ENCODE results near the gene CPPED1. TPM values are rescaled to one million over a fixed set of nuclear protein-coding genes. Genes with fewer than 3 reads are reported as not detected.
"Not testable (repeated sequence)": the region's sequence is repeated elsewhere in the genome, so short reads cannot be mapped to it uniquely, and the experiment has no call there.

Gene CPPED1
- total RNA-seq, 1 donor from 2014 or later: 13.2 TPM

DNA sequence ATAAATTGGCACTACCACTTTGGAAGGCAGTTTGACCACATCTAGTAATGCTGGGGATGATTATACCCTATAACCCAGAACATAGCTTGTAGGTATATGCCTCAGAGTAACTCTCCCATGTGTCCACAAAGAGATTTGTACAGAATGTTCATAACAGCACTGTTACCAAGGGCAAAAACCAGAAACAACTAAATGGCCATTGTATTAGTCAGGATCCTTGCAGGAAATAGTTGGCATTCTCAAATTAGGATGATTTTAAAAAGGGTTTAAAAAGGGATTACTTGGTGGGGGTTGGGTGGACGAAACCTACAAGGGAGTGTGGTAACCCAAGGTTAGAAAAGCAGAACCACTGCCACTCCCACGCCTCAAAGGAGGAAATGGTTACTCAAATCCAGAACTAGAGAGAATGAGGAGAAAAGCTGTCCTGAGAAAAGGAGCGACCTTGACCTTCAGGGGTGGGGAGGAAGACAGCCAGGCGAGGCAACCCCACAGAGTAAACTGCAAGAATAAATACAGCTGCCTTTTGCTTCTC, 2.1 kb downstream of the CPPED1 start:
- DNase-seq (ENCODE audit: low spot score, unreplicated experiment): no peak
- TF ChIP-seq, protein P1, sequence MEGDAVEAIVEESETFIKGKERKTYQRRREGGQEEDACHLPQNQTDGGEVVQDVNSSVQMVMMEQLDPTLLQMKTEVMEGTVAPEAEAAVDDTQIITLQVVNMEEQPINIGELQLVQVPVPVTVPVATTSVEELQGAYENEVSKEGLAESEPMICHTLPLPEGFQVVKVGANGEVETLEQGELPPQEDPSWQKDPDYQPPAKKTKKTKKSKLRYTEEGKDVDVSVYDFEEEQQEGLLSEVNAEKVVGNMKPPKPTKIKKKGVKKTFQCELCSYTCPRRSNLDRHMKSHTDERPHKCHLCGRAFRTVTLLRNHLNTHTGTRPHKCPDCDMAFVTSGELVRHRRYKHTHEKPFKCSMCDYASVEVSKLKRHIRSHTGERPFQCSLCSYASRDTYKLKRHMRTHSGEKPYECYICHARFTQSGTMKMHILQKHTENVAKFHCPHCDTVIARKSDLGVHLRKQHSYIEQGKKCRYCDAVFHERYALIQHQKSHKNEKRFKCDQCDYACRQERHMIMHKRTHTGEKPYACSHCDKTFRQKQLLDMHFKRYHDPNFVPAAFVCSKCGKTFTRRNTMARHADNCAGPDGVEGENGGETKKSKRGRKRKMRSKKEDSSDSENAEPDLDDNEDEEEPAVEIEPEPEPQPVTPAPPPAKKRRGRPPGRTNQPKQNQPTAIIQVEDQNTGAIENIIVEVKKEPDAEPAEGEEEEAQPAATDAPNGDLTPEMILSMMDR (IDR thresholded peaks at IDR 0.05; ENCODE audit: unreplicated experiment): no peak
- Mint-ChIP-seq H3K9me3 (ENCODE audit: low read depth) (peaks cover 3% of the 10 kb centered on the region), H3K27me3 (no peaks in the 10 kb centered on the region), H3K36me3 (ENCODE audit: insufficient read depth) (peaks cover 1% of the 10 kb centered on the region), H3K27ac (peak overlapping the region; percentile 81), H3K4me1 (ENCODE audit: low read depth) (peaks cover 15% of the 10 kb centered on the region), H3K4me3 (ENCODE audit: low read depth) (peak overlapping the region; percentile 94)

DNA sequence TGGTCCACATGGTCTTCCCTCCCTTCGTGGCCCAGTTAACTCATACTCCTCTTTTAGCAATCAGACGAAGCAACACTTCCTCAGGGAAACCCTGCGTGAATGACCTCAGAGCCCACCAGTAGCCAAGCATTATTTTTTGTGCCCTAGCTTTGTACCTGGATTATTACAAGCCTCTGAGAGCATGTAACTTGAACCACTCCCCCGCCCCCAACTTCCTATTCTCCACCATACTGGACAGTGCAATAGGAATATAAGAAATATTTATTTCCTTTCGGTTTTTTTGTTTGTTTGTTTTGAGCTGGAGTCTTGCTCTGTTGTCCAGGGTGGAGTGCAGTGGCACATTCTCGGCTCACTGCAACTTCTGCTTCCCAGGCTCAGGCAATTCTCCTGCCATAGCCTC, 2.9 kb downstream of the CPPED1 start:
- peaks cover 3% of the 10 kb centered on the region for H3K9me3 Mint-ChIP-seq (ENCODE audit: low read depth)
- H3K36me3 Mint-ChIP-seq (ENCODE audit: insufficient read depth): peaks cover 1% of the 10 kb centered on the region
- no peak for DNase-seq (ENCODE audit: low spot score, unreplicated experiment)
- TF ChIP-seq, protein P1 (IDR thresholded peaks at IDR 0.05; ENCODE audit: unreplicated experiment): no peak
- no peak overlapping the region for H3K4me3 Mint-ChIP-seq (ENCODE audit: low read depth)
- H3K27ac Mint-ChIP-seq: no peak overlapping the region
- H3K4me1 Mint-ChIP-seq (ENCODE audit: low read depth): peaks cover 15% of the 10 kb centered on the region
- H3K27me3 Mint-ChIP-seq: no peaks in the 10 kb centered on the region

DNA sequence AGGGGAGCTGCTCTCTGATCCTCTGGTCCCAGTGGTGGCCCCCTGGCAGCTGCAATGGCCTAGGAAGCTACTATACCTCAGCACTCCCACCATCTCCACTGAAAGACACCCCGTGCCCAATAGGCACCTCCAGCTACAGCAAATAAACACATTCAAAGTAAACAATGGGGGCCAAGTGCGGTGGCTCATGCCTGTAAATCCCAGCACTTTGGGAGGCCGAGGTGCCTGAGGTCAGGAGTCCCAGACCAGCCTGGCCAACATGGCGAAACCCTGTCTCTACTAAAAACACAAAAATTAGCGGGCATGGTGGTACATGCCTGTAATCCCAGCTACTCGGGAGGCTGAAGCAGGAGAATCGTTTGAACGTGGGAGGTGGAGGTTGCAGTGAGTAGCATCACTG, 3.7 kb downstream of the CPPED1 start:
- H3K4me3 Mint-ChIP-seq (ENCODE audit: low read depth): not testable (repeated sequence)

DNA sequence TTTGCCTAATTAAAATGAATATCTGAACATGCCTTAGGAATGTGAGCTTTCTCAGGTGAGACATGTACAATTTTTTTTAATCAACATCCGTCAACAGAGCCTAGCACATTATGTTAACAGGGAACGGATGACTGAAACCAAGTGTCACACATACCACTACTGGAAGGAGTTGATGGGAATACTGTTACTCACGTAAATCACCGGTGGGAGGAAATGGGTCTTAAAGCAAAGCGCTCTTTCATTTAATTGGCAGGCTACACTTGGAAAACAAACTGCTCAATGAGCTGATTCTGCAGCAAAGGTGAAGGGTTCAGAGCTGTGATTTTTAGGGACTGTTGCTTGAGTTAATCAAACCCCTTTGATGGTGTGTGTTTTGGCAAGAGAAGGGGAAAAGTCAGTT, 4.8 kb downstream of the CPPED1 start:
- Mint-ChIP-seq H3K4me3 (ENCODE audit: low read depth) (no peak overlapping the region), H3K27ac (no peak overlapping the region), H3K27me3 (no peaks in the 10 kb centered on the region), H3K4me1 (ENCODE audit: low read depth) (peaks cover 17% of the 10 kb centered on the region), H3K36me3 (ENCODE audit: insufficient read depth) (peaks cover 1% of the 10 kb centered on the region), H3K9me3 (ENCODE audit: low read depth) (peaks cover 3% of the 10 kb centered on the region)
- no peak for DNase-seq (ENCODE audit: low spot score, unreplicated experiment)
- TF ChIP-seq, protein P1 (IDR thresholded peaks at IDR 0.05; ENCODE audit: unreplicated experiment): no peak

More for the DNA sequence above, 3.7 kb downstream of the CPPED1 start:
- not testable (repeated sequence) for DNase-seq (ENCODE audit: low spot score, unreplicated experiment); H3K9me3 Mint-ChIP-seq (ENCODE audit: low read depth); H3K36me3 Mint-ChIP-seq (ENCODE audit: insufficient read depth); H3K27ac Mint-ChIP-seq; H3K27me3 Mint-ChIP-seq
- peaks cover 15% of the 10 kb centered on the region for H3K4me1 Mint-ChIP-seq (ENCODE audit: low read depth)

DNA sequence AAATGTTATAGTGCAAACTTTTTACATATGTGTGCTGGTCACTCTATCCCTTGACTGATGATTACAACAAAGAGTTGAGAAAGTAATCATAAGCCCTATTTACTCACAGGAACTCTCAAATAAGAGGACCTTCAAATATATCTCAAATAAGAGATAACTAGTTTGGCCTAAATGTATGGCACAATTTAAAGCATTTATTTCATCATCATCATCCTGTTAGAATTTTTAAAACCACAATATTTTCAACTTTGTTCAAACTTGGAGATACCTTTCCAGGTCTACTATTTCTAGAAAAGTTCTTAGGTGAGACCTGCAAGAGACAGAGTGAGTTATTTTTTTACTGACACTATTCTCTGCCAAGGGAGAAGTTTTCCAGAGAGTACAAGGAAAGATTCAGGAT, 5.5 kb downstream of the CPPED1 start:
- H3K27ac Mint-ChIP-seq: no peak overlapping the region

DNA sequence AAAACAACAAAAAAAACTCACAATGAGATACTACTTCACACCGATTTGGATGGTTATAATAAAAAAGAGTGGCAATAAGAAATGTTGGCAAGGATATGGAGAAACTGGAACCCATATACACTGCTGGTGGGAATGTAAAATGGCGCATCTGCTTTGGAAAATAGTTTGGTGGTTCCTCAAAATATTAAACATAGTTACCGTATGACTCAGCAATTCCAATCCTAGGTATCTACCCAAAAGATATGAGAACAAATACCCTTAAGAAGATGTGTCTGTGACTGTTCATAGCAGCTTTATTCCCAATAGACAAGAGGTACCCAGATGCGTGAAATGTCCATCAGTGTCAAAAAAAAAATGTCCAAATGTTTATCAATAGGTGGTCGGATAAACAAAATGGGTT, 7.2 kb downstream of the CPPED1 start:
- no peak overlapping the region for H3K4me3 Mint-ChIP-seq (ENCODE audit: low read depth)
- no peak for DNase-seq (ENCODE audit: low spot score, unreplicated experiment)
- H3K27ac Mint-ChIP-seq: no peak overlapping the region
- TF ChIP-seq, protein P1 (IDR thresholded peaks at IDR 0.05; ENCODE audit: unreplicated experiment): no peak
- H3K36me3 Mint-ChIP-seq (ENCODE audit: insufficient read depth): peaks cover 4% of the 10 kb centered on the region
- H3K4me1 Mint-ChIP-seq (ENCODE audit: low read depth): peaks cover 4% of the 10 kb centered on the region
- no peaks in the 10 kb centered on the region for H3K9me3 Mint-ChIP-seq (ENCODE audit: low read depth)
- no peaks in the 10 kb centered on the region for H3K27me3 Mint-ChIP-seq

More for the DNA sequence above, 5.5 kb downstream of the CPPED1 start:
- H3K4me1 Mint-ChIP-seq (ENCODE audit: low read depth): peaks cover 17% of the 10 kb centered on the region
- H3K27me3 Mint-ChIP-seq: no peaks in the 10 kb centered on the region
- peaks cover under 1% of the 10 kb centered on the region for H3K36me3 Mint-ChIP-seq (ENCODE audit: insufficient read depth)
- DNase-seq (ENCODE audit: low spot score, unreplicated experiment): no peak
- TF ChIP-seq, protein P1 (IDR thresholded peaks at IDR 0.05; ENCODE audit: unreplicated experiment): no peak
- peaks cover 2% of the 10 kb centered on the region for H3K9me3 Mint-ChIP-seq (ENCODE audit: low read depth)
- no peak overlapping the region for H3K4me3 Mint-ChIP-seq (ENCODE audit: low read depth)

Measured in progenitor cell of endocrine pancreas (in vitro differentiated cells).